Stimulated activated CD8-positive, alpha-beta memory T cell treated with anti-CD3 and anti-CD28 coated beads, Interleukin-4, amount 100 ng/mL, for 1 hour (primary cell): ENCODE results near the gene RIBC2.
"Not testable (repeated sequence)": the region's sequence is repeated elsewhere in the genome, so short reads cannot be mapped to it uniquely, and the experiment has no call there.

Experiments
- DNase-seq, 2 donors: peaks; one replicate each; pipeline ENCODE4 v3.0.0-alpha.2; 2020; ENCODE audit warnings: low read depth in 2 of 2, low spot score in 1 of 2

Gene RIBC2

GRCh38 chr22:45448431-45448830 is 34.9 kb downstream of the RIBC2 start:
- DNase-seq = no peak

GRCh38 chr22:45449442-45449841 is 35.9 kb downstream of the RIBC2 start:
- DNase-seq = not testable (repeated sequence)

- DNase-seq = no peak
These were observed 36.8 kb downstream of the RIBC2 start for GRCh38 chr22:45450101-45450785.

GRCh38 chr22:45450921-45451651 is 37.6 kb downstream of the RIBC2 start:
- no peak for DNase-seq

- DNase-seq = no peak
These were observed 38.5 kb downstream of the RIBC2 start for GRCh38 chr22:45451972-45452371.

- DNase-seq = no peak
These were observed 39.3 kb downstream of the RIBC2 start for GRCh38 chr22:45452565-45453379.

- DNase-seq = no peak
These were observed 40.3 kb downstream of the RIBC2 start for GRCh38 chr22:45453764-45454163.

GRCh38 chr22:45454275-45454674 is 40.8 kb downstream of the RIBC2 start:
- no peak for DNase-seq

- no peak for DNase-seq
These were observed 41.7 kb downstream of the RIBC2 start for GRCh38 chr22:45455212-45455611.

GRCh38 chr22:45455621-45456020 is 42.1 kb downstream of the RIBC2 start:
- DNase-seq = no peak

- no peak for DNase-seq
These were observed 43.3 kb downstream of the RIBC2 start for GRCh38 chr22:45456811-45457210.

GRCh38 chr22:45458532-45458931 is 45.0 kb downstream of the RIBC2 start:
- no peak for DNase-seq

GRCh38 chr22:45459235-45459634 is 45.7 kb downstream of the RIBC2 start:
- no peak for DNase-seq

GRCh38 chr22:45460288-45461109 is 47.0 kb downstream of the RIBC2 start:
- DNase-seq = no peak

- no peak for DNase-seq
These were observed 48.7 kb downstream of the RIBC2 start for GRCh38 chr22:45462034-45462655.

GRCh38 chr22:45463691-45464090 is 50.2 kb downstream of the RIBC2 start:
- not testable (repeated sequence) for DNase-seq

GRCh38 chr22:45465633-45466032 is 52.1 kb downstream of the RIBC2 start:
- DNase-seq = no peak

- DNase-seq = no peak
These were observed 55.4 kb downstream of the RIBC2 start for GRCh38 chr22:45468872-45469271.

GRCh38 chr22:45469281-45470073 is 56.0 kb downstream of the RIBC2 start:
- no peak for DNase-seq

GRCh38 chr22:45470871-45471270 is 57.4 kb downstream of the RIBC2 start:
- DNase-seq = no peak
